GM13977 (cell line): ENCODE results near the gene FRMD4A.

Experiments
- DNase-seq: peaks from one replicate; pipeline ENCODE4 v3.0.0; 2012; ENCODE audit warnings: low spot score
- CTCF ChIP-seq: IDR thresholded peaks from 2 replicates; pipeline ENCODE4 v1.5.1; 2012; ENCODE audit warnings: mild to moderate bottlenecking, control low read depth; ENCODE audit not compliant: insufficient read depth; ENCODE audit errors: extremely low read depth, missing control alignments
- in situ Hi-C: fragments of 300-500 bp; cut with MboI; formaldehyde crosslinking; loops from one replicate; pipeline ENCODE4 v1.12.0; 2022; ENCODE audit warnings: low sequenced_read_pairs, low pct_unique_long_range_greater_than_20kb, mixed read lengths, inconsistent platforms; ENCODE audit not compliant: unreplicated experiment

Gene FRMD4A

GRCh38 chr10:13754277-13754676 is 576.4 kb downstream of the FRMD4A start:
- no peak for TF ChIP-seq CTCF
- in situ Hi-C loops = no loop called here

GRCh38 chr10:13751191-13751764 is 579.4 kb downstream of the FRMD4A start:
- in situ Hi-C loops = no loop called here
- DNase-seq = no peak
- TF ChIP-seq CTCF = no peak

More at GRCh38 chr10:13754277-13754676, 576.4 kb downstream of the FRMD4A start:
- DNase-seq = no peak

GRCh38 chr10:13750299-13751190 is 580.2 kb downstream of the FRMD4A start:
- in situ Hi-C loops = no loop called here
- no peak for DNase-seq
- TF ChIP-seq CTCF = no peak

GRCh38 chr10:13745271-13745670 is 585.5 kb downstream of the FRMD4A start:
- TF ChIP-seq CTCF = no peak
- DNase-seq = no peak
- in situ Hi-C loops = no loop called here

- in situ Hi-C loops = no loop called here
- TF ChIP-seq CTCF = no peak
- no peak for DNase-seq
Measured at GRCh38 chr10:13743963-13744362, 586.8 kb downstream of the FRMD4A start.

- peak; percentile 17 for TF ChIP-seq CTCF
- peak; percentile 49 for DNase-seq
- in situ Hi-C loops = no loop called here
Measured at GRCh38 chr10:13743101-13743693, 587.5 kb downstream of the FRMD4A start.
